ENCODE results near the gene LDB3.

GRCh38 chr10:86706977-86707376, 38.7 kb downstream of the LDB3 start:
- TF ChIP-seq CTCF (IDR thresholded peaks at IDR 0.05) (no peak), POLR2A (IDR thresholded peaks at IDR 0.05) (no peak)
